Common myeloid progenitor, CD34-positive (primary cell): ENCODE results near the gene IER2.
"Not testable (repeated sequence)": the region's sequence is repeated elsewhere in the genome, so short reads cannot be mapped to it uniquely, and the experiment has no call there.

Experiments used
- CTCF ChIA-PET: fragments of 350-600 bp; sonication (Branson Sonifier 250); formaldehyde crosslinking; loops from one replicate; lab custom pipeline; 2021; ENCODE audit warnings: antibody characterized with exemption; lab: Charles Lee
- POLR2A ChIA-PET: fragments of 350-600 bp; sonication (Branson Sonifier 250); formaldehyde crosslinking; loops from one replicate; lab custom pipeline; 2021; ENCODE audit warnings: antibody characterized with exemption; lab: Charles Lee
- DNase-seq, 3 donors: peaks; one replicate each; pipeline versions ENCODE4 v3.0.0 to v3.0.0-alpha.2; 2013
- H3K27ac ChIP-seq, 2 experiments: 1 replicate in 1 of 2; 2 replicates in 1 of 2; pipeline ENCODE4 v1.7.0; 2013; ENCODE audit warnings: inconsistent platforms in 2 of 2, low read length in 2 of 2, mild to moderate bottlenecking in 2 of 2, low read depth in 1 of 2, moderate library complexity in 1 of 2; ENCODE audit not compliant: severe bottlenecking in 2 of 2, insufficient read depth in 1 of 2, poor library complexity in 1 of 2
- H3K27me3 ChIP-seq, 5 experiments: replicated peaks in 2 of 5; 1 replicate in 3 of 5; 2 replicates in 2 of 5; pipeline versions ENCODE4 v1.6.1 to v1.7.0; 2013; ENCODE audit warnings: low read length in 4 of 5, mild to moderate bottlenecking in 2 of 5, moderate library complexity in 2 of 5, inconsistent platforms in 1 of 5; ENCODE audit not compliant: insufficient read depth in 5 of 5, control insufficient read depth in 4 of 5
- H3K36me3 ChIP-seq, 4 experiments: 1 replicate in 2 of 4; 2 replicates in 2 of 4; pipeline versions ENCODE4 v1.6.1 to v1.7.0; 2013; ENCODE audit warnings: low read length in 3 of 4, control low read depth in 1 of 4, mild to moderate bottlenecking in 1 of 4; ENCODE audit not compliant: control insufficient read depth in 4 of 4, insufficient read depth in 4 of 4
- H3K4me1 ChIP-seq, 4 experiments: 1 replicate in 3 of 4; 2 replicates in 1 of 4; pipeline versions ENCODE4 v1.6.1 to v1.7.1; 2013; ENCODE audit warnings: low read length in 3 of 4, mild to moderate bottlenecking in 3 of 4, control low read depth in 1 of 4, inconsistent platforms in 1 of 4, moderate library complexity in 1 of 4; ENCODE audit not compliant: control insufficient read depth in 4 of 4, insufficient read depth in 4 of 4; ENCODE audit errors: control extremely low read depth in 1 of 4
- H3K4me3 ChIP-seq, 7 experiments: 1 replicate in 4 of 7; 2 replicates in 3 of 7; pipeline versions ENCODE4 v1.5.1 to v1.7.0; 2013; ENCODE audit warnings: mild to moderate bottlenecking in 7 of 7, low read length in 6 of 7, moderate library complexity in 6 of 7, inconsistent platforms in 2 of 7, low read depth in 2 of 7, control low read depth in 1 of 7; ENCODE audit not compliant: insufficient read depth in 4 of 7, control insufficient read depth in 1 of 7; ENCODE audit errors: extremely low read depth in 1 of 7
- H3K9me3 ChIP-seq, 5 experiments: 1 replicate in 4 of 5; 2 replicates in 1 of 5; pipeline versions ENCODE4 v1.6.1 to v1.7.1; 2013; ENCODE audit warnings: low read length in 4 of 5, mild to moderate bottlenecking in 2 of 5, inconsistent platforms in 1 of 5, low read depth in 1 of 5, moderate library complexity in 1 of 5; ENCODE audit not compliant: control insufficient read depth in 4 of 5, insufficient read depth in 2 of 5; ENCODE audit errors: control extremely low read depth in 1 of 5
- WGBS: methylation state at CpG from one replicate; pipeline ENCODE4 v1.1.5; 2013; ENCODE audit not compliant: insufficient coverage; 5-methylcytosine and 5-hydroxymethylcytosine counted together

IER2 gene

GRCh38 chr19:13138916-13139198 lies 11.4 kb upstream of the IER2 start:
- Histone ChIP-seq H3K27ac (no peak overlapping the region), H3K27me3 (no peaks in the 10 kb centered on the region), H3K4me1 (peaks cover 0 to 2% (median 0%) of the 10 kb centered on the region in 4 experiments), H3K4me3 (no peak overlapping the region), H3K9me3 (no peaks in the 10 kb centered on the region), H3K36me3 (peaks cover 5 to 56% (median 35%) of the 10 kb centered on the region in 4 experiments)
- 87% methylated on average over 7 of the region's 10 CpGs for WGBS
- DNase-seq: no peak
- ChIA-PET POLR2A (no interaction called here), CTCF (no interaction called here)

- WGBS: 100% methylated on average over 5 of the region's 11 CpGs
- Histone ChIP-seq H3K4me1 (peaks cover 0 to 2% (median 0%) of the 10 kb centered on the region in 4 experiments), H3K9me3 (no peaks in the 10 kb centered on the region), H3K36me3 (peaks cover 5 to 58% (median 43%) of the 10 kb centered on the region in 4 experiments), H3K27me3 (no peaks in the 10 kb centered on the region), H3K27ac (no peak overlapping the region), H3K4me3 (no peak overlapping the region)
- ChIA-PET CTCF (no interaction called here), POLR2A (no interaction called here)
- DNase-seq: no peak
These were observed 10.4 kb upstream of the IER2 start for GRCh38 chr19:13139633-13140311.

- H3K27ac ChIP-seq: no peak overlapping the region
- H3K4me3 ChIP-seq: no peak overlapping the region
- H3K27me3 ChIP-seq: no peaks in the 10 kb centered on the region
- 82% methylated on average over 9 of the region's 16 CpGs for WGBS
- peak; percentile 46 to 70 (median 57) for DNase-seq
- H3K36me3 ChIP-seq: peaks cover 0 to 22% (median 13%) of the 10 kb centered on the region in 4 experiments
- CTCF ChIA-PET: interaction anchor here (0.7 to 1.3 kb wide), 6 partner anchors 15 to 51 kb away, joined by 3 to 13 read pairs (median 4); partner anchors contain the start of gene NACC1
- POLR2A ChIA-PET: interaction anchor here (1.5 kb wide), 1 partner anchor 43 kb away, joined by 3 read pairs; no protein-coding TSS in a partner anchor
- no peaks in the 10 kb centered on the region for H3K9me3 ChIP-seq
- H3K4me1 ChIP-seq: peaks cover 0 to 30% (median 21%) of the 10 kb centered on the region in 4 experiments
These were observed 3.2 kb upstream of the IER2 start for GRCh38 chr19:13146763-13147563.

GRCh38 chr19:13149173-13149627 lies 1.0 kb upstream of the IER2 start:
- Histone ChIP-seq H3K4me3 (peak overlapping the region; percentile 65 to 99 (median 92)), H3K36me3 (peaks cover 0 to 21% (median 9%) of the 10 kb centered on the region in 4 experiments), H3K27ac (peak overlapping the region in 1 of 2 experiments; percentile 96), H3K4me1 (peaks cover 0 to 43% (median 30%) of the 10 kb centered on the region in 4 experiments)
- not testable (repeated sequence) for H3K9me3 ChIP-seq, DNase-seq, H3K27me3 ChIP-seq
- ChIA-PET POLR2A (interaction anchor here (1.7 to 9.1 kb wide), 3 partner anchors 17 to 47 kb away, joined by 4 to 156 read pairs (median 11); partner anchors contain the start of genes LYL1 and NACC1), CTCF (interaction anchor here (1.4 kb wide), 1 partner anchor 31 kb away, joined by 4 read pairs; the partner anchor contains the start of gene NACC1)
- WGBS: 74% methylated on average over 9 of the region's 17 CpGs

- POLR2A ChIA-PET: interaction anchor here (1.0 to 9.1 kb wide), 7 partner anchors 14 to 97 kb away, joined by 3 to 156 read pairs (median 4); partner anchors contain the start of genes LYL1 and NACC1
- CTCF ChIA-PET: interaction anchor here (0.6 to 1.4 kb wide), 5 partner anchors 15 to 184 kb away, joined by 3 to 4 read pairs (median 4); partner anchors contain the start of gene NACC1
- under 1% methylated on average over 43 of the region's 46 CpGs for WGBS
- Histone ChIP-seq H3K27me3 (no peaks in the 10 kb centered on the region), H3K36me3 (peaks cover 0 to 17% (median 7%) of the 10 kb centered on the region in 4 experiments), H3K9me3 (no peaks in the 10 kb centered on the region), H3K4me1 (peaks cover 0 to 47% (median 32%) of the 10 kb centered on the region in 4 experiments), H3K27ac (peak overlapping the region in 1 of 2 experiments; percentile 96), H3K4me3 (peak overlapping the region; percentile 65 to 99 (median 92))
- DNase-seq: peak; percentile 16 to 64 (median 51)
These were observed 504 bp upstream of the IER2 start for GRCh38 chr19:13149628-13150186.

- Histone ChIP-seq H3K9me3 (no peaks in the 10 kb centered on the region), H3K27ac (peak overlapping the region; percentile 88 to 96), H3K4me3 (peak overlapping the region; percentile 65 to 99 (median 92)), H3K36me3 (peaks cover 0 to 12% (median 3%) of the 10 kb centered on the region in 4 experiments), H3K4me1 (peaks cover 0 to 57% (median 44%) of the 10 kb centered on the region in 4 experiments), H3K27me3 (no peaks in the 10 kb centered on the region)
- POLR2A ChIA-PET: interaction anchor here (0.7 to 9.1 kb wide), 8 partner anchors 12 to 111 kb away, joined by 3 to 156 read pairs (median 4); partner anchors contain the start of genes LYL1 and NACC1
- CTCF ChIA-PET: interaction anchor here (0.6 to 1.4 kb wide), 4 partner anchors 13 to 185 kb away, joined by 3 to 4 read pairs (median 4); no protein-coding TSS in a partner anchor
- peak; percentile 16 to 63 (median 50) for DNase-seq
- 0% methylated on average over 15 of the region's 34 CpGs for WGBS
These were observed 857 bp downstream of the IER2 start for GRCh38 chr19:13150931-13151604.
